GM21381 (cell line): Measurements from ENCODE around the gene SCAMP4.
A peak's percentile ranks its signal among the peaks of the same experiment; 100 is the strongest.

Experiments used
- ATAC-seq: cut with Tn5 transposase; IDR thresholded peaks from one replicate; pipeline ENCODE4 v1.9.1; 2021; ENCODE audit warnings: mild to moderate bottlenecking, moderate library complexity; ENCODE audit not compliant: unreplicated experiment

SCAMP4 gene

DNA sequence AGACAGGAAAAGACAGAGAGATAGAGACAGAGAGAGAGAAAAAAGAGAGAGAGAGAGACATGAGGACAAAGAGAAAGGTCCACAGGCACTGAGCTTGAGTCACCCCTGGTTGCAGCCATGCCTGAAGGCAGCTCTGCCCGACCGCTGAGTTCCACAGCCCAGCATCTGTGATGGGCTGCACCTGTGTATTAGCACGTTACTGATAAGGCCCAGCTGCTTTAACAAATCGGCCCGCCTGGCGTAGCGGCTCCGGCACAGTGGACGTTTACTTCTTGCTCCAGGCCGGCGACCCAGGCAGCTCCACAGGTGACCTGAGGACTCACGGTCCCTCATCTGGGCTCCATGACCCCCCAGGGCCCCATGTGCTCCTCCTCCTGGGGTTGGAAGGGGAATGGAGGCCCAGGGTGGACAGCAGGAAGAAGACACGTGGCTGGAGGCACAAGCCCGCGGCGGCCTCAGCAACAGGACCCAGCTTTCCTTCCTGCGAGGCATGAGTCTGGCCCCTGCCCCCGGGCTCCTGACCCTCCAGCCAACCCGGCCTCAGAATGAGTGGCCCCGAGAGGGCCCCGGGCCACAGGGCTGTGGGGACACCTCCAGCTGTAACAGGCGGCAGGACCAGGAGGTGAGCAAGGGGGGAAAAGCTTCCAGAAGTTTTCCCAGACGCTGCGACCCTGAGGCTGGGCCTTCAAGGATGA lies 31.9 kb downstream of the SCAMP4 start:
- ATAC-seq, result no peak

DNA sequence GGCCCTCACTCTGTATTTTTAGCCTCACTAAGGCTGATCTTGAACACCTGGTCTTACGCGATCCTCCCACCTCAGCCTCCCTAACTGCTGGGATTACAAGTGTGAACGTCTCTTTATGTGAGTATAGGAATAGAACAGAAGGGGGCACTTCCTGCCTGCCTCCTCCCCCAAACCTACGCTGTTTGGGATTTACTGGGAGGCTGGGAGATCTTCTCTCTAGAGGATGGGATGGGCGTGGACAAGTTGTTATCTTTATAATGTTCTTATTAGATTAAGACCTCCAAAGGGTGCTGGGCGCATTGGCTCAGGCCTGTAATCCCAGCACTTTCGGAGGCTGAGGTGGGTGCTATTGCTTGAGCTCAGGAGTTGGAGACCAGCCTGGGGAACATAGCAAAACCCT lies 32.9 kb downstream of the SCAMP4 start:
- ATAC-seq, result no peak

DNA sequence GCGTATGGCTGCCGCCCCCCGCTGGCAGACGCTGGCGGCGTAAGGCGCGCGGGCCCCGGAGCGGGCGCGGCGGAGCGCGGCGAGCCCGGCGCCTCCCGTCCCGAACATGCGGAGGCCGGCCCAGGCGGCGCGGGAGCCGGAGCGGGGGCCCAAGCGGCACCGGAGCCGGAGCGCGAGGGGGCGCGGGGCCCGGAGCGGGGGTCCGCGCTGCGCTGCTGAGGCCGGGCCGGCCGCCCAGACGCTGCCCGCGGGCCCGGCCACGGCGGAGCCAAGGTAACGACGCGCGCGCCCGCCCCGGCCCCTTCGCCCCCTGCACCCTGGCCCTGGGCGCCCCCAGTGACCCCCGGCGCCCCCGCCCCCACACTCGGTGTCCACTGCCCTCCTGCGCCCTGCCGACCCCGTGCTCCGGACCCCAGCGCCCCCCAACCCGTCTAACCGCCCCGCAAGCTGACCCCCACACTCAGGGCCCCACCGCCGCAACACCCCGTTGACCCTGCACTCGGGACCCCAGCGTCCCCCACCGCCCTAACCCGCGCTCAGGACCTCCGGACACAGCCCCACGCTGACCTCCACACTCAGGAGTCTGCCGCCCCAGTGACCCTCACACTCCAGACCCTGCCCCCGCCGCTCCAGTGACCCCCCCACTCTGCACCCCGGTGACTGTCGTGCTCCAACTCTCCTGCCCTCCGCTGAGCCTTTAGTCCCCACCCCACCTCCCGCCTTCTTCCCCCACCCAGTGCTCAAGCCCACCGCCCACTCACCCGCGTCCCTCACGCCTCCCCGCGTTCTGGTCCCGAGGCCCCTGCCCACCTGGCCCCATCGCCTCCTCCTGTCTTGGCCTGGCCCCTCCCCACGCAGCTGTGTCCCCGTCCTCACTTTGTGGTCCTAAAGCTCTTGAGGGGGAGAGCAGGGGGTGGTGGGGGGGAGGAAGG lies 36.2 kb downstream of the SCAMP4 start, which contains the start of gene CSNK1G2:
CSNK1G2 (plus strand) TSS at position 27 of the 932 bp plus-strand sequence. CDS start 28,601 bp downstream, outside the sequence.
- peak; percentile 58 for ATAC-seq

DNA sequence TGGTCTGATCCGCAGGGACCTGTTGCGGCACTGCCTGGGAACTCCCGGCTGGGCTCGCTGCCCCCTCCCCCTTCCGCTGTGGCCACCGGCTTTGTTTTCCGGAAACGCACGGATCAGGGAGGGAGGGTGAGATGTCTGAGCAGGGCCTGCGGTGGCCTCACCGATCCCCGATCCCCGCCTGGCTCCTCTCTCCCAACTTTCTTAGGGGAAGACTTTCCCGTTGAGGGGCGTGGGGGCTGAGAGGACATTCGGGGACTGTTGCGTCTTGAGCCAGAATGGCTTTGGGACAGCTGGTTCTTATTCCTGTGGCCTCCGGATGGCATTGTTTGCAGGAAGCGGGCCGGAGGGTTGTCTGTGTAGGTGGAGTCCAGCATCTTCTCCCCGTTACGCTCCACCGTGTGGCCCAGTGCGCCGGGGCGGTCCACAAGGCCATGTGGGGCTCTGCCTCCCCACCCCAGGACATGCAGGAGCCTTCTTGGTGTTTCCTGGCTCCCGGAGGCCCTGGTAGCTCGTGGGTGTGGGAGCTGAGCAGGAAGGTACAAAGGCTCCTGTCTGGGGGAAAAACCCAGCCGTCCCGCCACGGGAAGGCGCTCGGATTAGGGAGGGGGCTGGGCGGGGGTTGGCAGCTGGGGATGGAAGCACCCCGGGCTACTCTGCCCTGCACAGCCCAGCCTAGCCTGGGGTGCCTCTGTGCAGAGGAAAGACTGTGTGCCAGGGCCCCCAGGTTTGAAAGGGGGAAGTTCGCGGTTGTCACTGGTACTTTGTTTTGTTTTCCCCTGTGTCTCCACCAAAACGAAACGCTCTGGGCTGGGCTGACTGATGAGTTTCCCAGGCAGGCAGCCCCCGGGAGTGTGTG lies 37.1 kb downstream of the SCAMP4 start:
- peak; percentile 27 for ATAC-seq

DNA sequence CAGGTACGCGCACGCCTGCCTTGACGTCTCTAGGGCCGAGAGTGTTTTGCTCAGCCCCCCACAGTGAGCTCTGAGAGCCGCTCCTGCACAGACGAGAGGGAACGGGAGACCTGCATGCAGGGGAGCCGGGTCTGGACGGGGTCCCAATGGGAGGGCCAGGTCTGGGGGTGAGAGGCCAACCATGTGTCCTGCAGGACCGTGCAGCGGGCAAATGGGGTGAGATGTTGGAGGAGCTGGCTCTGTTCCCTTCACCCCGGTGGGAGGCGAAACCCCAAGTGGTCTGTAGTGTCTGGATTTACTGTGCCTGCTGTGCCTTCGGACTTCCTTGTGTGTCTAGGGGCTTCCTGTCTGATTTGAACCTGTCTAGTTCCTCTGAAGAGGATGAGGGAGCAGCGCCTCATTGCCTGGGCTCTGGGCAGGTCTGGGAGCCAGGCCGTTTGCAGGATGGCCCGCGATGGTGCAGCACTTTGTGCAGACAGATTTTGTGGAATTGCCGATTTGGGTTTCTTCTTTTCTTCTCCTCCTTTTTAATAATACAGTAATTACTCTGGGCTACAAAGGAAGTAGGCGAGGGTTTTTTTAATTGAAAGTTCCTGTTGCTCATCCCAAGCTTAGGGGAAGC lies 37.8 kb downstream of the SCAMP4 start:
- no peak for ATAC-seq

DNA sequence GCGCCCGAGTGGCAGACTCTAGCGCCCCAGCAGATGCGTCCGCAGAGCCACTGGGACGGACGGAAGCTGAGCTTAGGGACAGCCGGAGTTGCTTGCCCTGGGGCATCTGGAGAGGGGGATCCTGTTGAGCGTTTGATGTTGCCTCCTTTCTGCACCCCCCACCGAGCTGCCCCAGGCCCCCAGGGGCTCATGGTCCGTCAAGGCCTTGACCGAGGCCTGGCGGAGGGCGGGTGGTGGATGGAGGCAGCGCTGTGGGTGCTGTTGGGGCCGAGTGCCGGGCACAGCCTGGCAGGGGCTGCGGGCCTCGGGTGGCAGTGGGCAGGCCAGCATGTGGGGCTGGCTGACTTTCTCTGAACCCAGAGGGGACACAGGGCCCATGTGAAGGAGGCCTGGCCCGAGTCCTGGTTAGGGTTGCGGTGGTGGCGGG lies 38.5 kb downstream of the SCAMP4 start:
- ATAC-seq, result no peak

DNA sequence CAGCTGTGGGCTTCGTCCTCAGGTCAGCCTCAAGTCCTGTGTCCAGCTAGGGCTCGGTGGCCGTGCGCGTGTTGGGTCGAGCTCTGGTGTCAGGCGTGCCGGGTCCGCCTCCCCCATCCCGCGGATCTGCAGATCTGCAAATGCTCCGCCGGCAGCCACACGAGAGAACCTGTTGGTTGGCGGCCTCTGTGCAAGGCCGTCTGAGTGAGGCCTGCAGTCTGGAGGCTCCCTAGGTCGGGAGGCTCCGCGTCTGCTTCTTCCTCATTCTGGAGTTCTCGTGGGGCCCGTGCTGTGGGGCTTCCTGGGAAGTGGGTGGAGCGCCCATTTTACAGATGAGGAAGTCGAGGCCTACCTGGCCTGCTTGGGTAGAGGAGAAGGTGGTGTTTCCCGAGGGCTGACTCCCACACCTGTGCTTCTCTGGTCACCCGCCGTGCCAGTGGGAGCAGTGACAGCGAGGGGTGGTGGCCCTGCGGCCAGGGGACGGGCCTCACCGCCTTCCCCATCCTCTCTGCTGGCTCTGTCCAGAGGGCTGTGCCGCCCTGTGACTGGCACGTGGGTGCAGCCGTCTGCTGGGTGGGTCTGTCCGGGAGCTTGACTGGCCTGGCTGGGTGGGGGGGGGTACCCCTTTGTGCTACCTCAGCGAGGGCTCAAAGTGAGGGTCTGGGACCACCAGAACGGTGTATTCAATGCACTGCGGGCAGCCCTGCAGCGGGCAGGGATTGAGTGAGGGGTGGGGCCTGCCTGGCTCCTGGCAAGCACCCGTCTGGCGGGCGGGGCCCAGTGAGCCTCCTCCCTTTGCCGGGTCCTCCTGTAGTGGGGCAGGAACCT lies 39.1 kb downstream of the SCAMP4 start:
- ATAC-seq, result no peak

DNA sequence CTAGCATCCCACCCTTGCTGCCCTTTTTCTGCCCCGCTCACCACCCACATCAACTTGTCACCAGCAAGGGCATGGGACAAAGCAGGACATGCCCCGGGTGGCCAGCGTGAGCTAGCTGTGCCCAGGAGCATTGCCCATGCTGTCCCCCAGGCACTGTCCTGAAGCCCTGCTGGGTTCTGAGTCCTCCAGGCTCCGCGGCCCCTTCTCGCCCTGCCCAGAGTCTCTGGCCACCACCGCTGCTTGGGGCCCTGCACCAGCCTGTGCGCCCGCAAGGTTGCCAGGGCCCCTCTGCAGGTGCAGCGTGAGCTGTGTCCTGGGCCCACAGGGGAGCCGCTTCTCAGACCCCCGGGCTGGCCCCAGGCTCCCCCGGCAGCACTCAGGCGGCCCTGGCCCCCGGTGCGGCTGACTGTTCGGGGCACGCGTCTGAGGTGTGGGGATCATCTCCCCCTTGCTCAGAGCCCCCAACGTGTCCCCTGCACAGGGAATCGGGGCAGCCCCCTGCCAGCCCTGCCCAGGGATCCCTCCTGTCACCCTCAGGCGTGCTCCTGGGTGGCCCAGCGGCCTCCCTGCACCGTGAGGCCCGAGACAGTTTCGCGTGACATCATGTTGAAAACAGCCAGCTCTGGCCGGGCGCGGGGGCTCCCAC lies 39.8 kb downstream of the SCAMP4 start:
- no peak for ATAC-seq

DNA sequence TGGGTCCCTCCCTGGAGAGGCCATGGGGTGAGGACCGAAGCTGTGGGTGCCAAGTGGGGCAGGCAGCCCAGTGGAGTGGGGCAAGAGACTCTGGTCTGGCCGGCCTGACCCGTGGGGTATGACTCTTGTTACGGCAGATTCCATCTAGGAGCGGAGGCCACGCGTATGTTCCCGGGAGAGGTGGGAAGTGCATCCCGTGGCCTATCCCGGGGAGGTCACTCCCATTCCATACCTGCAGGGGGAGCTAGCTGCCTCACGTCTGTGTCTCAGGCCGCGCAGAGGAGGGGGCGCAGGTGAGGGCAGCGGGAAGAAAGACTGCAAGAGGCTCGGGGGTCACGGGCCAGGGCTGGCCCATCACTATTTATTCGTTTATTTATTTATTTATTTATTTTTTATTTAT lies 40.7 kb downstream of the SCAMP4 start:
- ATAC-seq, result no peak

DNA sequence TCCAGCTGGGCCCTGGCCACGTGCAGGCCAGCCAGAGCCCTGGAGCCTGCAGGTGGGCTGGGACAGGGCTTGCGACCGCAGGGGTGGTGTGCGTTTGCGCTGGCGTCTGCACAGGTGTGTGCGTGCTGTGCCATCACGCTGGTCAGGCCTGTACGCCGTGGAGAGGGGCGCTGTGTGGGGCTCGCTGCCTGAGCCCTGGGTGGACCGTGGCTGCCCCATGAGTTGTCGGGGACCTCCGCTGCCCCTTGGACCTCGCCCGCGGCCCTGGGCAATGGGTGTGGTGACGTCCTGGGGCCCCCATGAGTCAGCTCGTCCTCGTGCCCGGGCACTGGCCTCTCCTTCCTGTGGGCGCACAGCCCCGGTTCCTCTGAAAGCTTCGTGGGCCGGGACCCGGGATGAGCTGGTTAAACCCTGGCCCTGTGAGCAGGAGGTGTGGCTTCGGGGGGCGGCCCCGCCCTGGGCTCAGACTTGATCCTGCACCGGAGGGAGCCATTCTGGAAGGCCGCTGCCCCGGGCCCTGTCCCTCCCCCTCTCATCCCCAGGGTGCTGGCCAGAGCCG lies 42.5 kb downstream of the SCAMP4 start:
- no peak for ATAC-seq

DNA sequence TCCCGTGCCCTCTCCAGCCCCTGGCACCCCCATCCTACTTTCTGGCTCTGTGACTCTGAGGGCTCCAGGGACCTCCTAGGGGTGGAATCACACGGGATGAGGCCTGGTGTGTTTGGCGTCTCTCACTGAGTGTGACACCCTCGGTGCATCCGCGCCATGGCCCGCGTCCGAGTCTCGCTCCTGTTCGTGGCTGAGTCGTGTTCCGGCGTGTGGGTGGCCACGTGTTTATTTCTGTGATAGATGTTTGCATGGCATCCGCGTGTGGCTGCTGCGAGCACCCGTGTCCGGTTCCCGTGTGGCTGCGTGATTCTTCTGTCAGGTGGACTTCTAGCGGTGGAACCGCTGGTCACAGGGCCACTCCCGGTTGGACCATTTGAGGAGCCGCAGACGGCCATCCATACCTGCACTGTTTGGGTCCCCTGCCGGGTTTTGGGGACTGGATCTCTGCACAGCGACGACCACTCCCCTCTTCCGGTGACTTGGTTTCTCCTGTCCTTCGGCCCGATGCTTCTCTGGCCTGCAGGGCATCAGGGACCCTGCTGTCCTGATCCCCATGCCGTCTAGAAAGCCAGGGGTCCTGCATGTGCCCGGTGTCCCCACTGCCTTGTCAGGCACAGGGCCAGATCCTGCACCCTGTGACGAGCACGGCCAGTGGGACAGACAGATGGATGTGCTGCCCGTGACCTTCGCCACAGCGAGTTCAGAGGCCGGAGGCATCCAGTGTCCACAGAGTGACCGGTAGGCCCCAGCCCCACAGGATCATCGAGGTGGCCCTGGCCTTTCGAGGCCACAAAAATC lies 44.3 kb downstream of the SCAMP4 start:
- no peak for ATAC-seq

DNA sequence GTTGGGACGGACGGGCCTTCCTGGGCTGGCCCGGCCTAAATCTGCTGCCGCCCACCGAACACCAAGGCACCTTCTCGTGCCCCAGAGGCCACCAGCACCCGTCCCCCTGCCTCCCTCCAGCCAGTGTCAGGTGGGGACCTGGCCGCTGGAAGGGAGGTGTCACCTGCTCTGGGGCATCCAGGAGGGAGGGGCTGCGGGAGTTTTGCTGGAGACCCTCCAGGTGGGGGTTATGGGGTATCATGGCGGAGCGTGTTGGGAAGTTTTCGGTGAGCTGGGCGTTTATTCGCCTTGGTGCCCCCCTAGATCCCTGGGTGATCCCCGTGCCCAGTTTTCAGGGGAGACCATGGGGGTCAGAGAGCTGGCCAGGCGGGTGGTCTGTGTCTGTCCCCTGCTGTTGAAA lies 45.4 kb downstream of the SCAMP4 start:
- no peak for ATAC-seq

DNA sequence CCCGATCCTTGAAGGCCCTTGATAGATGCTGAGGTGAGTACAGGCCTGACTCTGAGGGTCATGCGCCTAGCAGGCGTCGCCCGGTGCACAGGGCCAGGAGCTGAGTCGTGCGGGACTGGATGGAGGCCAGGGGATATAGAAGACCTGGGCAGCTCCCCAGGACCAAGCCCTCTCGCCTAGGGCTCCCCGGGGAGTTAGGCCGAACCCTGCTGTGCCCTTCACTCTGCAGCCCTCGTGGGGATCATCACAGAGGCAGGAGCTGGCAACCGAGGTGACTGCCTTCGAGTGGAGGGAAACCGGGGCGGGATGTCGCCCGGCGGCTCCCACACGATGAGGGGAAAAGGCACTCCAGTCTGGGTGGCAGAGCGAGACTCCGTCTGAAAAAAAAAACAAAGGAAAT lies 47.4 kb downstream of the SCAMP4 start:
- ATAC-seq, result no peak

DNA sequence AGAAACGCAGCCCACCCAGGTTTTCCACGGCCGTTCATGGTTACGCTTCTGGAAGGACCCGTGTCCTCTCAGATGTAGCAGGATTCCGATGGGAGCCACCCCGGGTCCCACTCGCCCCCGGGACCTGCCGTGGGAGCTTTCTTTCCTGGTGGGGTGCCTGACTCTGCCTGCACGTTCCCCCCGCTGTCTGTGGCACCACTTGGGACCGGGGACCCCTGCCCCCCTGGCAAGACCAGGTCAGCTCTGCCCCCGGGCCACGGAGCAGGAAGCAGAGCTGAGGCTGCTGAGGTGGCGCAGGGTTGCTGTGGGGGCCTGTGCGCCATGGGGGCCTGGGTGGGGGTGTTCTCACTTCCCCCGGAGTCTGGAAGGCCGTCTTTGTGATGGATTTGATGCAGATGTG lies 47.8 kb downstream of the SCAMP4 start:
- ATAC-seq, result no peak

DNA sequence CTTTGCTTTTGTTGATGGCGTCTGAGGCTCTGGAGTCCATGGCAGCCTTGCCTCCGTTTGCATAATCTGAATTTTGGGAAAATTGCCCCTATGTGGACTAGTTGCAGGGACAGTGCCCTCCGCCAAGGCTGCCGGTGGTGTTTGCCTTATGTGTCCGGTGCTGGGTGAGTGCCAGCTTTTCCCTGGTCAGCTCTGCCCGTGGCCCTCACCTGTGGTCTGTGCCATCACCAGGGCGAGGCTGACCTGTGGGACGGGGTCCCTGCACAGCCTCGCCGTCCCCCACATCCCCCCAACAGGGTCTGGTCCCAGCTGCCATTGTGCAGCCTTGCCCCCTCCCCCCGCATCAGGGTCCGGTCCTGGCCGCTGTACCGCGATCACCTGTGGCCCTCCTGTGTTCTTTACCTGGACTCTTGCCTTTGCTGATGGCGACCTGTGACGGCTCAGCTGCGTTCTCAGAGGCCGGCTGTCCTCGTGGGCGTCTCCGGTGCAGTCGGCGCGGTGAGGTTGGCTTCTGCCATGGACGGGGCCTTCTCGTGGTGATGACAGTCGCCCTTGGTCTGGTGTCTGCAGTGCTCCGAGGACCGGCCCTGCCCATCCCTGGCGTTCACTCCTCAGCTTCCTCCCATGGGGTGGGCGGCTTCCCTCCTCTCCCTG lies 48.4 kb downstream of the SCAMP4 start:
- ATAC-seq, result no peak

DNA sequence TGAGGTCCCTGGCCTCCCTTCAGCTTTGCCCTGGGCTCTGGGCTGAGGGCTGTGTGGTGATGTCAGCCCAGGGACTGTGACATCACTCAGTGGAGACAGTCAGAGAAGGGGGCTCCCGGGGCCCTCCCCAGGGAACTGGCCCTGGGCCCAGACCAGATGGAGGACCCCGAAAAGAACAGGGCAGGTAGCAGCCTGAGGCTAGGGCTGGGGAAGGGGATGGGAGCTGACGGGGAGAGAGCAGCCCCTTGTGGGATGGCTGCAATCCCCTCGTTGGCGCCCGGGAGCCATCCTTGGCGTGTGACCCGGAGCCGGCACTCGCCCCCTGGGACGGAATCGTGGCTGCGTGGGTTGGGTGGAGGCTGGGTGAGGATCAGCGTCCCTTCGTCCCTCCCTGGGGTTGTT lies 49.3 kb downstream of the SCAMP4 start:
- ATAC-seq, result no peak
